Activated CD4-positive, alpha-beta T cell treated with anti-CD3 and anti-CD28 coated beads for 48 hours (primary cell): ENCODE measurements around the gene KCNH1.
"Not testable (repeated sequence)": the region's sequence is repeated elsewhere in the genome, so short reads cannot be mapped to it uniquely, and the experiment has no call there.

Experiments used
- DNase-seq: peaks from one replicate; pipeline ENCODE4 v3.0.0-alpha.2; 2020

KCNH1 gene

DNA sequence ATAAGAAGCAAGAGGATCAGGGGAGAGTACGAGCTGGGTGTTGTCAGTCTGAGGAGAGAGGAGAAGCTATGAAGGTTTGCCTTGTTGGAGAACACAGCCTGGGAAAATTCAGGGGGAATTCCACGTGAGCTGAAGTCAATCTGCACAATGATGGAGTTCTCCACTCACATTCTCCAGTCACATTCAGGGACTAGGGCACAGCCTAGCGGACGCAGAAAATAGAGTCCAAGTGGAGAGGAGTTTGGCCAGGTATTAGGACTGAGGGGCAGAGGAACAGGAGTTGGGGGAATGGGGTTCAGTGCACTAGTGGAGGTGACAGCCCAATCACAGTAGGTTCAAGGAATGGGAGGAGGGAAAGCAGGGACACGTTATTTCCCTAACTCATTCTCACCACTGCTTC is 124.0 kb downstream of the KCNH1 start:
- DNase-seq, result no peak

- no peak for DNase-seq
These were observed 126.1 kb downstream of the KCNH1 start for GRCh38 chr1:211007830-211008229.

GRCh38 chr1:210995931-210996330 is 138.0 kb downstream of the KCNH1 start:
- DNase-seq, result not testable (repeated sequence)

GRCh38 chr1:210992837-210993236 is 141.1 kb downstream of the KCNH1 start:
- DNase-seq, result no peak

- no peak for DNase-seq
These were observed 144.0 kb downstream of the KCNH1 start for GRCh38 chr1:210989905-210990304.

- no peak for DNase-seq
These were observed 152.5 kb downstream of the KCNH1 start for GRCh38 chr1:210981490-210981889.

GRCh38 chr1:210980082-210980481 is 153.9 kb downstream of the KCNH1 start:
- no peak for DNase-seq

DNA sequence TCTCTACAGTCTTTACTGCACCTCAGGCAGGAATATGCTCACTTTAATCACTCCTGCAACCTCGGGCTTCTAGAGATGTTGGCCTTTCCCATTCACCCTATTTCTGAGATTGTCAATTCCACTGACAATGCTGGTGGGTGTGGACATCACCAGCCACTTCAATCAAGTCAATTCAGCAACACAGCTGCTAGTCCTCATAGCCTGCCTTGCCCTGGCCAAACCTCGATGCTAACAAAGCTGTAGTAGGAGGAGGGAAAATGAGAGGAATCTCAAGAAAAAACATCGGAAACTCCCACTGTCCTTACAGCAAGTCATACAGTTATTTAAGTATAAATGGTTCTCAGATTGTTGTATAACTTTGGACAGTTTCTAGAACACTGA is 155.0 kb downstream of the KCNH1 start:
- no peak for DNase-seq

DNA sequence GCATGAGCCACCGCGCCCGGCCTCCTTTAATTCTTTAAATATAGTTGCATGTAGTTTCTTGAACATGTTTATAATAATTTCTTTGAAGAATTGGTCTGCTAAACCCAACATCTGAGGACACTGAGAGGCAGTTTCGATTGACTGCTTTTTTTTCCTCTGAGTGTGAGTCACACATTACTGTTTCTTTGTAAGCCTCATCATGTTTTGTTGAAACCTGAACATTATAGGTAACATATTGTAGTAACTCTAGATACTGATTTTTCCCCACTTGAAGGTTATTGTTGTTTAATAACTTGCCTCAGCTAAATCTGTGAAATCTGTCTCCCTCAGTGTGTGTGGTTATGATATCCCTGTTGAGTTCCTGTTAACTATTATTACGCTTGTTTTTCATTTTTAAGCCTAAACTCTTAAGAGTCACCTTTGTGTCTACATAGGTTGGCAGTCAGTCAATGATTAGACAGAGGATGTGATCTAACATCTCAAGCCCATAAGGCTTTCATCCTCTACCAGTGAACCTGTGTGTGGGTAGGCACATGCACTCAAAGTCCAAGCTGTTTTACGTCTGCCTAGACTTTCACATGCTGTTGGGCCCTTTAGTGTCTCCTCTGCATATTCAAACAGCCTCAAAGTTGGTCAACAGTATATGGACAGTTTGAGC is 155.5 kb downstream of the KCNH1 start:
- no peak for DNase-seq

DNA sequence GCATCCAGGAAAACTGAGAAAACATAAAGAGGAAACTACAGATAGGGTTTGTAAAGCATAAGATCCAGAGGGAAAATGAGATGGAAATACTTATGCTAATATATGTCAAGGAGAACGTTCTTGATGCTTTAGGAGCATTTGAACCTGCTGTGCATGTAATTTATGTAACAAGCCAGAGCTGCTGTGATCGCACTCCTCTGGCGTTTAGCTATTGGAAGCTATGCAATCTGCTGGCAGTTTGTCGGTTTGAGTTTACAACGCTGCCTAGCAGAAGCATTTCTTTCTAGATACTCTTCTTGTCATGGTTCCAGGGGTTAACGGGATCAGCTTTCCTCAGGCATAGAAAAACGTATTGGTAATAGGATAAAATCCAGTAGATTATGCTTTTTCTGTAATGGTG is 182.7 kb downstream of the KCNH1 start:
- no peak for DNase-seq

GRCh38 chr1:210949940-210950546 is 183.9 kb downstream of the KCNH1 start:
- peak; percentile 80 for DNase-seq

GRCh38 chr1:210949489-210949888 is 184.5 kb downstream of the KCNH1 start:
- DNase-seq, result no peak

GRCh38 chr1:210949039-210949438 is 184.9 kb downstream of the KCNH1 start:
- no peak for DNase-seq

DNA sequence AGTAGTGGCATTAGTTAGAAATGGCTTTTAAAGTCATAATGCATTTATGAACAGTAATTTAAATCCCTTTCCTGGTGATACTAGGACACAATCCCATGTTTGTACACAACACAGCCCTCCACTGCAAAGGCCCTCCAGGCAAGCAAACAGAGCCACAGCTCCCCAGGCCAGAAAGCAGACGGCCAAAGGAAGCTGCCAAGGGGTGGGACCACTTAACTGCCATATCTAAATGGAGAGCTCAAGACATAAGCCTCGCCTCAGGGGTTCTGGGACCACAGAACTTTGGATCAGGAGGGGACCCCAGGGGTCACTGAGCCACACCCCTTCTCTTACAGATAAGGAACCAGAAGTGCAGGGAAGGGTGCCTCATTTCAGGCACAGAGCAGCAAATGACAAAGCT is 189.7 kb downstream of the KCNH1 start:
- no peak for DNase-seq

DNA sequence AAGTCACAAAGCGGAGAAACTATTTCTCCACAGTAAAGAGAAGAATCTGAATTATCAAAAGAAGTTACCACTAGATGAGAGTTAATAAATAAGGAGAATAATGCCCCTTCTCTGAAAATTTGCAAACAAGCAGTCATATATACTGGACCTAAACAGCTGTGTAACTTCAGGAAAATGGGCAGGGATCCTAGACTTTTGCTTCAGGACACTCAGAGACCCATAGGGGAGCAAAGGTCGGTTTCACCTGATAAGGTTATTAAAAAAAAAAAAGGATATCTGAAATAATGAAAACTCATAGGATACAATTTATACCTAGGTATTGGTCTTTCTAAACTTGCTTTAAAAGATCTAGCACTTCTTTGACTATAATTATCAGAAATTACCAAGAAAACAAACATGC is 191.4 kb downstream of the KCNH1 start:
- no peak for DNase-seq

DNA sequence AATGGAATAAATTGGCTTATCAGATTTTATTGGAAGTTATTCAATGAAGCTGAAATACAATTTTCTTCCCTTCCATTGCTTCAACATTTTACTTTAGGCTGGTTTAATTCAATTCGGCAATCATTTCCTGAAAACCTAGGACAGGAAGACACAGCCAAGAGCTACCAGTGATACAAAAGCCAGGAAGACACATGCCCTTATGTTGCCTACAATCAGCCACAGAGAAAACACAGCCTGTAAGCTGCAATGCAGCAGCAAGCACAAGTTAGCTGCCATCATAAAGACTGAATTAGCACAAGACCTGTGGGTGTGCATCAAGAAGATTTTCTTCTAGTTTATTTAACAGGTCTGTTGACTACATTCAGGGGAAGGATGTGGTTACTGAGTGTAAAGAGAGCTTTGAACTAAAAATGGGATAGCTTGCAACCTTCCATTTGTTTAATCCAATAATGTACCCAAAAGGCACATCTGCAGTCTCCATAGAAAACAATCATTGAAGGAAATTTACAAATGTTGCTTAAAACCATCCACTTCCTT is 193.8 kb downstream of the KCNH1 start:
- DNase-seq, result no peak

- no peak for DNase-seq
These were observed 195.5 kb downstream of the KCNH1 start for GRCh38 chr1:210938416-210938925.

DNA sequence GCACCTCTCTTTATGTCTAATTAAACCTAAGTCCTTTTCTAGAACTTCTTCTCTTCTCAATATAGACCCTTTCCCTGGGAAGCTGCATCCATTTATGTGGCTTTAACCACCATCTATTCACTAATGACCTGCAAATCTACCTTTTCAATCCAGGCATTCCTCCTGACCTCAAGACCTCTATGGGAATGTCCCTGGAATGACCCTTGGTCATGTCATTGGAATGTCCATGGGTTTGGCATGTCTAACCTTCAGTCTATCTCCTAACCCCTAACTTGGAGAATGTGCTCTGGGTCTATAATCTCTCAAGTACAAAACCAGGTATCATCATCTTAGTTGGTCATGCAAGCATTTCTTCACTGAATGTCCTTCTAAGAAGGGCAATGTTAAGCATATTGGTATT is 196.1 kb downstream of the KCNH1 start:
- no peak for DNase-seq

DNA sequence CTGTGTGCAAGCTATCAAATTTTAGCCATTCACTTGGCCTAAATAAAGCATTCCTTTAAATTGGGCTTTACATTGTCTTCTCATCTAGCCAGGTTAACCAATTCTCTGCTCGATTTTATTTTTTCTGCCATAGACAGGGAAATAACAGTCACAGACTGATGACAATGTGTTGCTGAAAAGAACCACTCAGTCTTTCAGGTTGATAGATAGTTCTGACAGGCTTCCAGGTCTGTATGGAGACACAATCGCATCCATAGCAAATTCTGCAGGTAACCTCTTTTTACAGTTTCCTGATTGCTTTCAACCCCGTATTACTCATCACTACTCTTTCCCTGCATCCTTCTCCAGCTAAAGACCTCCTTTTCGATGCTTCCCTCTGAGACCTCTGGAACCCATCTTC is 198.0 kb downstream of the KCNH1 start:
- DNase-seq, result no peak

GRCh38 chr1:210932104-210932503 is 201.8 kb downstream of the KCNH1 start:
- DNase-seq, result no peak

DNA sequence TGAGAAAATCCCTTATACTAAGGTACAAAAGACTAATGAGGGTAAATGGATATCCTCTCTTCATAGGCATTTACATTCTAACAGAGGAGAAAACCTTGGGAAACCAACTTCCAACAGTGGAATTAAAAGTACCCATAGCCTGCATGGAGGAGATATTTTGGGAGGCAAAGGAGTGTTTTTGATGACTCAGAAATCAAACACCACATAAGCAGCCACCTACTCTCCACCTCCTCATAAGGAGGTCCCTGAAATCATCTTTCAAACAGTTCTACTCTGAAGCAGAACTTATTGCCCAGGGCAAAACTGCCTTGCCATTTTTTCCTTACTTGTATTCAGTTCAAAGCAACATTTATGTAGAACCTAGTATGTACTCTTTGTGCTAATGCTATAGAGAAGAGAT is 211.3 kb downstream of the KCNH1 start:
- DNase-seq, result no peak

DNA sequence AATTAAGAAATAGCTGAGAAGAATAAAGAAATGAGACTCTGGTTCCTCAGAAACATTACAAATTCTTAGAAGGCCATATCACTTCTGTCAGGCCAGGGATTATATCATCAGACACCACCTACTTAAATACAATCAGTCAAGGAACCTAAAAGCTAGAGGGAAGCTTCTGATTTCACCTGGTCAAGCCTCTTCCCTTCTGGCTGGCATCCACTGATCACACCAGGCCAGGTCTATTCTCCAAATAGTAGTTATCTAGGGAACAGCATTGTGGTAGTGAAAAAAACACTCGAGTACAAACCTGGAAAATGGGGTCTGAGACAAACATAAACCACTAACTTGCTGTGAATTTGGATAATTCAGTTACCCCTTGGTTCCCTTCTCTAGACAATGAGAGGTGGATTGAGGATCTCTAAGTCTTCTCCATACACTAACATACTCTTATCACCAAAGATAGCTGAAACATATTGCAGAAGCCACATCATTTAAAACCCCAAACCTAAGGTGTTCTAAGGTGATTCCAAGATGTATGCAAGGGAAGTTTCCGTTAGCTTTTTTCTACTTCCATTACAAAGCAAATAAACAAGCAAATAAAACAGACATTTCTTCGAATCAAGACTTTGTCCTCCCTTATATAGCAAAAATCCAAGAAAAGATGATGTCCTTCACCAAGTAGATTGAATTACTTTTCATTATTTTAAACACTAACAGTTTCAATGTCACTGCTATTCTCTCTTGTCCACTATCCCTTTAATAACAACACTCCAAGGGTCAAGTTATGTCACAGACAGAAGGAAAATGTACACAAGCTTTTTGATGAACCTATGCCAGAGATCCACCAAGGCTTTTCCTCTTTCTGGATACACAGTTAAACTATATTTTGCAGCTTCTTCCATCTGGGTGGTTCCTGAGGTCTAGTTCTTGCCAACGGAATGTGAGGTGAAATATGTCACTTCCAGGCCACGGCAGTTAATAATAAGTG is 212.9 kb downstream of the KCNH1 start:
- no peak for DNase-seq

- DNase-seq, result no peak
These were observed 213.7 kb downstream of the KCNH1 start for GRCh38 chr1:210920258-210920657.
